Lung (tissue), 12 donors: ENCODE data around the gene PDGFB. TPM values are rescaled to one million over a fixed set of nuclear protein-coding genes. Genes with fewer than 3 reads are reported as not detected.

Experiments
- ATAC-seq: fragments of 200-7000 bp; cut with Tn5 transposase; one replicate; pipeline ENCODE4 v1.9.1; 2020; ENCODE audit warnings: moderate number of reproducible peaks; ENCODE audit not compliant: insufficient read depth, low FRiP score
- DNase-seq, 3 donors: peaks; one replicate each; pipeline ENCODE4 v3.0.0-alpha.2; 2013 to 2017
- H3K27ac ChIP-seq, 2 donors: one replicate each; pipeline ENCODE4 v1.5.1; 2013; ENCODE audit warnings: mild to moderate bottlenecking in 2 of 2, moderate library complexity in 2 of 2, control low read depth in 1 of 2, inconsistent platforms in 1 of 2, low read depth in 1 of 2, low read length in 1 of 2
- H3K27me3 ChIP-seq, 3 donors: one replicate each; pipeline ENCODE4 v1.5.1; 2013; ENCODE audit warnings: low read length in 2 of 3; ENCODE audit not compliant: control insufficient read depth in 3 of 3, insufficient read depth in 3 of 3
- H3K36me3 ChIP-seq, 4 donors: one replicate each; pipeline ENCODE4 v1.5.1; 2013; ENCODE audit warnings: low read length in 4 of 4, mild to moderate bottlenecking in 1 of 4, moderate library complexity in 1 of 4; ENCODE audit not compliant: control insufficient read depth in 4 of 4, insufficient read depth in 4 of 4
- H3K4me1 ChIP-seq, 5 donors: one replicate each; pipeline ENCODE4 v1.5.1; 2013; ENCODE audit warnings: low read length in 5 of 5, mild to moderate bottlenecking in 2 of 5, moderate library complexity in 1 of 5; ENCODE audit not compliant: control insufficient read depth in 5 of 5, insufficient read depth in 5 of 5
- H3K4me3 ChIP-seq: one replicate; pipeline ENCODE4 v1.5.1; 2013; ENCODE audit warnings: mild to moderate bottlenecking, control low read depth, moderate library complexity
- H3K9ac ChIP-seq, 2 donors: one replicate each; pipeline ENCODE4 v1.5.1; 2013; ENCODE audit warnings: low read length in 2 of 2, control low read depth in 1 of 2; ENCODE audit not compliant: insufficient read depth in 1 of 2
- H3K9me3 ChIP-seq, 4 donors: one replicate each; pipeline ENCODE4 v1.5.1; 2013; ENCODE audit warnings: low read length in 3 of 4, mild to moderate bottlenecking in 1 of 4, moderate library complexity in 1 of 4; ENCODE audit not compliant: control insufficient read depth in 4 of 4, insufficient read depth in 3 of 4
- CTCF ChIP-seq: IDR thresholded peaks from 2 replicates; pipeline ENCODE4 v1.5.1; 2012; ENCODE audit warnings: mild to moderate bottlenecking; ENCODE audit errors: control extremely low read depth, extremely low read depth
- WGBS, 2 donors: extraction: QIAGEN DNeasy Blood & Tissue Kit; methylation state at CpG; one replicate each; pipeline ENCODE4 v1.1.7; 2013; 5-methylcytosine and 5-hydroxymethylcytosine counted together
- polyA plus RNA-seq, 2 donors: library from polyadenylated mRNA; stranded (reverse); fragments of 200-250 nt; gene quantifications; one replicate each; pipeline ENCODE4 v1.2.1, GENCODE V29; 2013
- total RNA-seq, 2 donors: library from RNA; depleted of rRNA in 1 of 2; stranded (reverse); fragments of >200 nt in 1 of 2; gene quantifications; one replicate each; pipeline ENCODE4 v1.2.1, GENCODE V29; 2014 to 2021
- donor health status: control.
- donor health status: control.
- donor health status: Bipolar disorder and iron deficiency.
- donor health status: healthy.
- donor health status: DM: yes; HTN: yes; CAD: no.

PDGFB gene
- total and polyA plus RNA-seq, 4 donors = 9.8 to 56.7 (median 29.5) TPM

DNA sequence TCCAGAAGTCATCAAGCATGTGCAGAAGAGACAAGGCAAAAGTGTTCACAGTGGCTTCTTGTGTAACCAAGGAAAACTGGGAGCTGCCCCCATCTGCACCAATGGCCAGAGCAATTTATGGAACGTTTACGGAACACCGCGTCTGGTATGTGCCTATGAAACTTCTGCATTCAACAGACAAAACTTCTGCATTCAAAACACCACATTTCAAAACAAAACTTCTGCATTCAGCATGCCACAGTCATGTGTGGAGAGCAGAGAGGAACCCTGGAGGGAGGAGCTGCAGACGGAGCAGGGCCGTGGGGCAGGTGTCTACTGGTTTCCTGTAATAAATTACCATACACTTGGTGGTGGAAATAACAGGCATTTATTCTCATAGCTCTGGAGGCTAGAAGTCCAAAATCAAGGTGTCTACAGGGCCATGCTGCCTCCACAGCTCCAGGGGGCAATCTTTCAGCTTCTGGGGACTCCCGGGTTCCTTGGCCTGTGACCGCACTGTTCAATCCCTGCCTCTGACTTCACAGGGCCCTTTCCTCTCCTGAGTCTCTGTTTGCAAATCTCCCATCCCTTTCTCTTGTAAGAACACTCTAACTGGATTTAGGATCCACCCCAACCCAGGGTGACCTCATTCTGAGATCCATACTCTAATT lies 42.4 kb upstream of the PDGFB start:
- no peak overlapping the region for H3K9ac ChIP-seq
- H3K4me1 ChIP-seq = peaks cover 0 to 17% (median 12%) of the 10 kb centered on the region in 5 donors
- peaks cover 0 to 4% (median 2%) of the 10 kb centered on the region in 4 donors for H3K9me3 ChIP-seq
- no peak overlapping the region for H3K4me3 ChIP-seq
- H3K27me3 ChIP-seq = no peaks in the 10 kb centered on the region
- no peak for TF ChIP-seq CTCF
- ATAC-seq (no peak), DNase-seq (no peak)
- peak overlapping the region in 1 of 2 donors; percentile 10 for H3K27ac ChIP-seq
- WGBS, 2 donors = 40 to 60% methylated on average over 8 of the region's 8 CpGs
- no peaks in the 10 kb centered on the region for H3K36me3 ChIP-seq

GRCh38 chr22:39284983-39285382 lies 40.2 kb upstream of the PDGFB start:
- WGBS, 2 donors = 83 to 91% methylated on average over 3 of the region's 3 CpGs
- DNase-seq (no peak), ATAC-seq (no peak)
- Histone ChIP-seq H3K27me3 (no peaks in the 10 kb centered on the region), H3K9me3 (peaks cover 0 to 4% (median 2%) of the 10 kb centered on the region in 4 donors), H3K27ac (no peak overlapping the region), H3K36me3 (no peaks in the 10 kb centered on the region), H3K9ac (no peak overlapping the region), H3K4me1 (peaks cover 0 to 17% (median 0%) of the 10 kb centered on the region in 5 donors), H3K4me3 (no peak overlapping the region)
- no peak for TF ChIP-seq CTCF

DNA sequence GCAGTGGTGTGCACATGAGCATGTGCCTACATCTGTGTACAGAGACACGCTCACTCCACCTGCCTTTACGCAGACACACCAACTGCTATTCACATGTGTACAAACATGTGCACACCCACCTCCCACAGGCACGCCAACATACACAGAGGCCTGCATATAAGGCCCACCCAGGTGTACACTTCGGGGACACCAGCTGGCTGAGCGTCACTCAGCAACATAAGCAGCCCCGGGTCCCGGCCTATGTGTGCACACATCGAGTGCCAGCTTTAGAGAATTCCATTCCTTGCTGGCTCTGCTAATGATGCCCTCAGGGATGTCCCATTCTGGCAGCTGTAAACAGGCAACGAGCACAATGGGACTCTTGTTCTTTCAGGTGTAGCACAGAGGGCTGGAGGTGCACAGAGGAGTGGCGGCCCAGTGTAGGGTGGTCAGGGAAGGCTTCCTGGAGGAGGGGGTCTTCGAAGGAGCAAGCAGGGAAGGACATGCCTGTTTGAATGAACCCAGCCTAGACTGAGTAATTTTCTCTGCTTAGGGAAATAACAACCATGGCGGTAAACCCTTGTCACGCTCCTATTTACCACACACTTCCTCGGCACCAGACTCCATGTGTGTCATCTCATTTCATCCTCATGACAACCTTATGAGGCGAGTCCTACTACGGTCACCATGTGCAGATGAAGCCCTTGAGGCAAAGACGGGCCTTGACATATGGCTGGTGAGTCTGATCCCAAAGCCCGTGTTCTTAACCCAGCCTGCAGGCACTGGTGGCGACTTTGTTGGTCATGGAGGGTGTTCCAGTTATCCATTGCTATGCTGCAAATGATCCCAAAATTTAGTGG lies 39.6 kb upstream of the PDGFB start:
- WGBS, 2 donors = 87 to 96% methylated on average over 19 of the region's 19 CpGs
- no peak for DNase-seq
- no peak overlapping the region for H3K9ac ChIP-seq

More for the DNA sequence above, 39.6 kb upstream of the PDGFB start:
- H3K27ac ChIP-seq = peak overlapping the region in 1 of 2 donors; percentile 67
- TF ChIP-seq CTCF = no peak
- peaks cover 0 to 4% (median 2%) of the 10 kb centered on the region in 4 donors for H3K9me3 ChIP-seq
- H3K4me3 ChIP-seq = no peak overlapping the region
- H3K36me3 ChIP-seq = no peaks in the 10 kb centered on the region
- no peaks in the 10 kb centered on the region for H3K27me3 ChIP-seq
- H3K4me1 ChIP-seq = peaks cover 0 to 18% (median 0%) of the 10 kb centered on the region in 5 donors
- no peak for ATAC-seq
